MM.1S (cell line): ENCODE results near the gene RABL3.

Experiments
- DNase-seq: peaks from one replicate; pipeline ENCODE4 v3.0.0-alpha.2; 2015
- H2AFZ ChIP-seq: fragments of 300-600 bp; sonication (generic); 2 replicates; pipeline ENCODE4 v1.6.0; 2016; ENCODE audit warnings: antibody characterized with exemption, low read length
- H3F3A ChIP-seq: fragments of 300-600 bp; sonication (generic); 2 replicates; pipeline ENCODE4 v1.6.1; 2016; ENCODE audit warnings: mild to moderate bottlenecking, antibody characterized with exemption, low read length, moderate library complexity, mixed read lengths; ENCODE audit not compliant: insufficient read depth
- H3K27ac ChIP-seq: fragments of 300-600 bp; sonication (generic); 2 replicates; pipeline ENCODE4 v1.5.1; 2016; ENCODE audit warnings: mild to moderate bottlenecking, low read length
- H3K27me3 ChIP-seq: fragments of 300-600 bp; sonication (generic); replicated peaks from 2 replicates; pipeline ENCODE4 v1.6.0; 2016; ENCODE audit warnings: low read length; ENCODE audit not compliant: insufficient read depth
- H3K36me3 ChIP-seq: fragments of 300-600 bp; sonication (generic); replicated peaks from 2 replicates; pipeline ENCODE4 v1.6.1; 2016; ENCODE audit warnings: mild to moderate bottlenecking, low read length, mixed read lengths; ENCODE audit not compliant: insufficient read depth
- H3K4me1 ChIP-seq: fragments of 300-600 bp; sonication (generic); 2 replicates; pipeline ENCODE4 v1.6.1; 2016; ENCODE audit warnings: low read length, mixed read lengths
- H3K4me2 ChIP-seq: fragments of 300-600 bp; sonication (generic); 2 replicates; pipeline ENCODE4 v1.6.0; 2016; ENCODE audit warnings: low read depth, low read length
- H3K4me3 ChIP-seq: fragments of 300-600 bp; sonication (generic); 2 replicates; pipeline ENCODE4 v1.5.1; 2016; ENCODE audit warnings: low read length, mixed read lengths
- H3K79me2 ChIP-seq: fragments of 300-600 bp; sonication (generic); 2 replicates; pipeline ENCODE4 v1.6.1; 2016; ENCODE audit warnings: mixed run types, low read length, mixed read lengths
- H3K9ac ChIP-seq: fragments of 300-600 bp; sonication (generic); 2 replicates; pipeline ENCODE4 v1.6.1; 2016; ENCODE audit warnings: low read length, mixed read lengths
- H3K9me2 ChIP-seq: fragments of 300-600 bp; sonication (generic); replicated peaks from 2 replicates; pipeline ENCODE4 v1.6.1; 2016; ENCODE audit warnings: mild to moderate bottlenecking, low read length, mixed read lengths; ENCODE audit not compliant: insufficient read depth
- H3K9me3 ChIP-seq: fragments of 300-600 bp; sonication (generic); replicated peaks from 2 replicates; pipeline ENCODE4 v1.6.1; 2016; ENCODE audit warnings: mild to moderate bottlenecking, low read length, mixed read lengths; ENCODE audit not compliant: insufficient read depth
- H4K20me1 ChIP-seq: fragments of 300-600 bp; sonication (generic); 2 replicates; pipeline ENCODE4 v1.6.1; 2016; ENCODE audit warnings: mild to moderate bottlenecking, low read length, moderate library complexity, mixed read lengths; ENCODE audit not compliant: insufficient read depth
- CTCF ChIP-seq: fragments of 300-600 bp; sonication (generic); IDR thresholded peaks from 2 replicates; pipeline ENCODE4 v1.5.1; 2016; ENCODE audit warnings: antibody characterized with exemption, low read length, mixed read lengths
- EZH2 ChIP-seq: fragments of 300-600 bp; sonication (generic); optimal IDR thresholded peaks from 2 replicates; pipeline ENCODE3; 2017; ENCODE audit warnings: low read depth, mild to moderate bottlenecking, antibody characterized with exemption, low read length, mixed read lengths
- EZH2phosphoT487 ChIP-seq: fragments of 300-600 bp; sonication (generic); IDR thresholded peaks from 2 replicates; pipeline ENCODE4 v1.6.1; 2018; ENCODE audit warnings: antibody characterized with exemption, low read length

Gene RABL3

GRCh38 chr3:120773932-120774331, 31.6 kb upstream of the RABL3 start:
- Histone ChIP-seq H3K9ac (no peak overlapping the region), H3K36me3 (0 out of 2 replicates have a peak, but pooled peaks cover 3% of the 10 kb centered on the region), H3K79me2 (no peaks in the 10 kb centered on the region), H3K4me3 (no peak overlapping the region), H3F3A (no peaks in the 10 kb centered on the region), H3K27ac (no peak overlapping the region), H3K27me3 (no peaks in the 10 kb centered on the region), H3K9me3 (no peaks in the 10 kb centered on the region), H3K9me2 (no peaks in the 10 kb centered on the region), H4K20me1 (no peaks in the 10 kb centered on the region), H2AFZ (no peak overlapping the region), H3K4me2 (no peak overlapping the region), H3K4me1 (0 out of 2 replicates have a peak, but pooled peaks cover 3% of the 10 kb centered on the region)
- no peak for DNase-seq
- TF ChIP-seq EZH2 (no peak), CTCF (no peak), EZH2phosphoT487 (no peak)

GRCh38 chr3:120772081-120772480, 29.8 kb upstream of the RABL3 start:
- no peak for DNase-seq
- peaks cover 5% of the 10 kb centered on the region; the same call in 1 of the 2 replicates for H3K79me2 ChIP-seq
- H3K4me2 ChIP-seq = no peak overlapping the region

GRCh38 chr3:120770891-120771290, 28.6 kb upstream of the RABL3 start:
- TF ChIP-seq CTCF (no peak), EZH2phosphoT487 (no peak), EZH2 (no peak)
- Histone ChIP-seq H3K27me3 (no peaks in the 10 kb centered on the region), H3K4me3 (no peak overlapping the region), H3K79me2 (peaks cover 15% of the 10 kb centered on the region), H3K9me2 (no peaks in the 10 kb centered on the region), H3K36me3 (no peaks in the 10 kb centered on the region), H3K27ac (no peak overlapping the region), H3K4me1 (peaks cover 5% of the 10 kb centered on the region), H3K4me2 (no peak overlapping the region), H2AFZ (no peak overlapping the region), H3K9ac (no peak overlapping the region), H3F3A (no peaks in the 10 kb centered on the region), H4K20me1 (no peaks in the 10 kb centered on the region), H3K9me3 (no peaks in the 10 kb centered on the region)
- DNase-seq = no peak

More at GRCh38 chr3:120772081-120772480, 29.8 kb upstream of the RABL3 start:
- Histone ChIP-seq H3K36me3 (0 out of 2 replicates have a peak, but pooled peaks cover 3% of the 10 kb centered on the region), H3K27me3 (no peaks in the 10 kb centered on the region), H2AFZ (no peak overlapping the region), H3K9me3 (no peaks in the 10 kb centered on the region), H3K4me1 (0 out of 2 replicates have a peak, but pooled peaks cover 3% of the 10 kb centered on the region), H3K9me2 (no peaks in the 10 kb centered on the region), H3K27ac (no peak overlapping the region), H3F3A (no peaks in the 10 kb centered on the region), H4K20me1 (no peaks in the 10 kb centered on the region), H3K9ac (no peak overlapping the region), H3K4me3 (no peak overlapping the region)
- TF ChIP-seq CTCF (no peak), EZH2phosphoT487 (no peak), EZH2 (no peak)
